Measurements from ENCODE around the gene ANAPC7.
A peak's percentile ranks its signal among the peaks of the same experiment; 100 is the strongest.
"Not testable (repeated sequence)": the region's sequence is repeated elsewhere in the genome, so short reads cannot be mapped to it uniquely, and the experiment has no call there.

ANAPC7 gene

GRCh38 chr12:110403146-110403975, at the start of gene ANAPC7:
ANAPC7 (minus strand) TSS chr12:110403708; CDS start chr12:110403627, 81 bp downstream.
- H3K27ac ChIP-seq = peak within 1 kb of the TSS; percentile 88
- ChIA-PET CTCF (interaction anchor here (0.5 kb wide), 1 partner anchor 24 kb away, joined by 4 read pairs; no protein-coding TSS in a partner anchor), POLR2A (ENCODE audit: low non-redundant PET) (no interaction called here)
- no peak for TF ChIP-seq CTCF (conservative IDR thresholded peaks at IDR 0.05; ENCODE audit: low read depth)
- DNase-seq (ENCODE audit: low spot score) = peak; percentile 97

GRCh38 chr12:110451263-110451662, 47.8 kb upstream of the ANAPC7 start:
- no peak for DNase-seq (ENCODE audit: low spot score)
- TF ChIP-seq CTCF (conservative IDR thresholded peaks at IDR 0.05; ENCODE audit: low read depth) = no peak
- CTCF ChIA-PET = interaction anchor here (0.5 to 2.3 kb wide), 2 partner anchors 48 to 151 kb away, joined by 3 to 20 read pairs; no protein-coding TSS in a partner anchor
- POLR2A ChIA-PET (ENCODE audit: low non-redundant PET) = no interaction called here
- peak overlapping the region; percentile 31 for H3K27ac ChIP-seq

- POLR2A ChIA-PET (ENCODE audit: low non-redundant PET) = no interaction called here
- CTCF ChIA-PET = interaction anchor here (0.6 to 2.3 kb wide), 18 partner anchors 9 to 1562 kb away, joined by 3 to 20 read pairs (median 4); partner anchors contain the start of gene GPN3
These were observed 46.4 kb upstream of the ANAPC7 start, which contains the start of gene ARPC3 for GRCh38 chr12:110449799-110450497. ARPC3 (minus strand) TSS chr12:110450337; CDS start chr12:110450260, 77 bp downstream.

GRCh38 chr12:110444455-110444854, 40.9 kb upstream of the ANAPC7 start:
- H3K27ac ChIP-seq = no peak overlapping the region
- TF ChIP-seq CTCF (conservative IDR thresholded peaks at IDR 0.05; ENCODE audit: low read depth) = no peak
- ChIA-PET POLR2A (ENCODE audit: low non-redundant PET) (no interaction called here), CTCF (interaction anchor here (0.7 kb wide), 1 partner anchor 371 kb away, joined by 4 read pairs; no protein-coding TSS in a partner anchor)
- DNase-seq (ENCODE audit: low spot score) = no peak

More at GRCh38 chr12:110449799-110450497, 46.4 kb upstream of the ANAPC7 start, which contains the start of gene ARPC3:
- peak; percentile 85 for DNase-seq (ENCODE audit: low spot score)
- TF ChIP-seq CTCF (conservative IDR thresholded peaks at IDR 0.05; ENCODE audit: low read depth) = peak; percentile 90
- peak within 1 kb of the TSS; percentile 90 for H3K27ac ChIP-seq

GRCh38 chr12:110436231-110436630, 32.7 kb upstream of the ANAPC7 start:
- ChIA-PET CTCF (no interaction called here), POLR2A (ENCODE audit: low non-redundant PET) (no interaction called here)
- DNase-seq (ENCODE audit: low spot score) = no peak
- TF ChIP-seq CTCF (conservative IDR thresholded peaks at IDR 0.05; ENCODE audit: low read depth) = no peak
- no peak overlapping the region for H3K27ac ChIP-seq

- CTCF ChIA-PET = interaction anchor here (0.5 to 1.6 kb wide), 19 partner anchors 9 to 1296 kb away, joined by 3 to 15 read pairs (median 5); partner anchors contain the start of genes ARPC3 and GPN3
- H3K27ac ChIP-seq = peak overlapping the region; percentile 44
- TF ChIP-seq CTCF (conservative IDR thresholded peaks at IDR 0.05; ENCODE audit: low read depth) = no peak
- DNase-seq (ENCODE audit: low spot score) = no peak
- POLR2A ChIA-PET (ENCODE audit: low non-redundant PET) = no interaction called here
These were observed 28.6 kb upstream of the ANAPC7 start for GRCh38 chr12:110431957-110432587.

- H3K27ac ChIP-seq; CTCF ChIA-PET; POLR2A ChIA-PET (ENCODE audit: low non-redundant PET); DNase-seq (ENCODE audit: low spot score): not testable (repeated sequence)
These were observed 26.2 kb upstream of the ANAPC7 start for GRCh38 chr12:110429676-110430075.

Data from RWPE1 (cell line).